Activated effector memory CD4-positive, alpha-beta T cell treated with anti-CD3 and anti-CD28 coated beads, Interleukin-2, amount 50 U/mL, for 16 hours (primary cell): ENCODE results near the gene TRIM8.

Experiments used
- DNase-seq: peaks from one replicate; pipeline ENCODE4 v3.0.0-alpha.2; 2020

Gene TRIM8

GRCh38 chr10:102616066-102616770 lies 28.1 kb upstream of the TRIM8 start:
- no peak for DNase-seq

- no peak for DNase-seq
These were observed 27.2 kb upstream of the TRIM8 start for GRCh38 chr10:102617041-102617440.

DNA sequence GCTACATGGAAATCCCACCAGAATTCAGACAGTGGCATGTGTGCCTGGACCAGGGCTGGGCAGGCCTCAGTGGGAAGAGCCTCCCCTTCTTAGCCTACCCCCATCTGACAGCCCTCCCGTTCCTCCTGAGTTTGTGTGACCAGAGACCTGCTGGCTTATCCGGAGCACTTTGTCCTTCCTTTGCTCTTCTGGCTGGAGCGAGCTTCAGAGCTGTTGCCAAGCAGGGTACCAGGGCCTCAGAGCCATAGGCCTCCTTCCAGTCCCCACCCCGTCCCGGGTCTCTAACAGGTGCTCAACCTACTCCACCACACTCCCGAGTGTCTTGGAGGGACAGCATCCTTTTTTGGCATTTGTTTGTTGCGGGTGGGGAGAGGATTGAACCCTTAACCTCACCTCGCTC lies 26.5 kb upstream of the TRIM8 start:
- no peak for DNase-seq

GRCh38 chr10:102619281-102619981 lies 24.8 kb upstream of the TRIM8 start:
- no peak for DNase-seq

DNA sequence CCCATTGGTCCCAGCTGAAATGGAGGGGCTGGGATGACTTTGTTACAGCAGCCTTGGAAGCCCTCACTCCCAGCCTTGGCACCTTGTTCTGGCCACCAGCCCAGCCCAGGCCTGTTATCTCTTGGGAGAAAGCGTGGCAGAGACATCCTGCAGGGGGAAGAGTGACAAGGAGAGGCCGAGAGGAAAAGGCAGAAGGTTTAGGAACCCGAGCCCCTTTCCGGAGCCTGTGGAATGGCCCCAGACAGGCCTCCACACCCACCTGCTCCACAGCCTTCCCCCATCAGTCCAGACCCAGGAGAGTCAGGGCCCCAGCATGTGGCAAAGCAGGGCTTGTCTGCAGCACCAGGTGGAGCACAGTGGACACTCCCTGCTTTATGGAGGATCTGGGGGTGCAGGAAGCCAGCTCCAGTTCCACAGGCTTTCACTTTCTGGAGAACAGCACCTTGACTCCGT lies 24.1 kb upstream of the TRIM8 start:
- no peak for DNase-seq

- no peak for DNase-seq
These were observed 23.5 kb upstream of the TRIM8 start for GRCh38 chr10:102620591-102621442.

DNA sequence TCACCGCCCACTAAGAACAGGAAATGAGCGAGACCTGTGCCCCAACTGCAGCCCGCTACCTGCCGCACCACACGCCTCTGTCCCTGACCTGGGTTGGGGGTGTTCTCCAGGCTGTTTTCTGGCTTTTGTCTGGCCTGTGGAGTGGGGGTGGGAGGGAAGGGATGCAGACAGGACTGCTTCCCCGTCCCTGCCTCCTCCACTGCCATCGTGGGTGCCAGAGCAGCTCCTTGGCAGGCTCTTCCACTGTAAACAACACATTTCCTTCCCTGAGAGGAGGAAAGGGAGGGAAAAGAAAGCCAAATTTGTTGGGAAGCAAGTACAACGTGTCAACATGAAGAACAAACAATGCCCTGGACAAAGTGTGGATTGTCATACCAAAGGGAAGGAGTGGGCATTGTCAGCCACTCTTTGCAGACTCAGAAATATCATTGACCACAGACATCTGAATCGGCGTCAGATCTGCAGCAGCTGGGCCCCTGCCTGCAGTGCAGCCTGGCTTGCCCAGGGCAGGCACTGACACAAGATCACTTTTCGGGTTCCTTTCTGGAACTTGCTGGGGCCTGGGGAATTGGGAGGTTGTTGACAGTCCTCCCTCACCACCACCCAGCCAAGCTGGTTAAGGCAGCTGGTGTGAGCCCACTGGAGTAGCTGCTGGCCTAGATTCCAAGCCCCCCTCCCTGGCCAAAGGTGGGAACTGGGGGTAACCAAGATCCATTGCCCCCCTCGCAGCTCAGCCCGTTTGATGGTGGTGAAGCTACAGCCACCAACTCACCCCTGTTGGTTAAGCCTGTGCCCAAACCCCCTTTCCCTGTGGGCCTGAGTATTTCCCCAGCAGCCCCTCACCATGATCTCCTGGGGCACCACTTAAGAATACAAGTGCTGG lies 22.6 kb upstream of the TRIM8 start:
- DNase-seq = no peak

DNA sequence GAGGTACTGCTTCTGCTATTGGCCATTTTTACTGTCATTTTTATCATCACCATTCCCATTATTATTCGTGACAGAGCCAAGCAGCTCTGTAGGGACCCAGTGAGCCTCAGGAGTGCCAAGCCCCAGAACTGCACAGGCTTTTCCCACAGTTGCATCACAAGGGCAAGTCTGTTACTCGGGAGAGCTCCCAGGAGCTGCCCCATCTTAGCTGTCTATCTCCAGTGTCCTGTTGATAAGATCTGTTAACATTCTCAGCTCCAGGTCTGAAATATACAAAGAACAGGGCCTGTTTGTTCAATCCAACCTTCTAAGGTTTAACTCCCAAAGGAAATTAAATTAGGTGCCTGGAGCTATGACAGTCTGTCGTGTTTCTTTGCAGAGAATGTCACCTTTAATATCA lies 20.2 kb upstream of the TRIM8 start:
- no peak for DNase-seq

DNA sequence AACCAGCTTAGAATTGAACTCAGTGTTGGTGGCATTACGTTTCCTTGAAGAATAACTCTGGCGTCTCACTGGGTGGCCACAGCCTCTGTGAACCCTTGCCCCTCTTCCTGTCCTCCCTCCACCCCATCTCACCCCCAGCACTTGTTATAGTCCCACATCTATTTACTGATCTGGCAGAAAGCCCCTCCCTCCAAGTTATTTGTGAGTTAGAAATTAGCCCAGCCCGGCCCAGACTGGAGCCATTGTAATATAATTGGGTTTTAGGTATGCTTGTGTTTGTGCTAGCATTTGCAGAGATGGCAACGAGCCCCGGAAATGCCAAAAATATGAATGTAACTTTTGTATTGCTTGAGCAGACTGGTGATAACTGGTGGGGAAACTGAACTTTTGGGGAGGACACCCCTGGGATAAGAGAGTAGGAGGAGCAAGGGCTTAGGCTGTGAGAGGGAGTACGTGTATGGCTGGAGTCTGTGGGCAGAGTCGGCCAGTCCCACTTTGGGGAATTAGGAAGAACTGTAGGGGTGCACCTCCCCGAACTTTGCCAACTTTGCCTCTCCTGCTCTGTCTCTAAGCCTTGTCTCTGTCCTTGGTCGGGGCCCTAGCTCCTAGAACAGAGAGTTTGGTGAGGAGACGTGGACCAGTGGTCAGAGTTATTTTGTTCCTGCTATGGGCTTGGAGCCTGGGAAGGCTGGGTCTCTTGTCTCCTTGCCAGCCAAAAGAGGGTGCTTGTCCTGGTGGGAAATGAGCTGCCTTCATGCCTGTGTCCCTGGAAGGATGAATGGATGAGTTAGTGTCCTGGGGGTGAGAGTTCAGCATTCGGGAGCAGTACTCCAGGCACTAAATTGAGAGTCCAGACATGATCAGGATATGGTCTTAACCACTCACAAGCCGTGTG lies 19.3 kb upstream of the TRIM8 start:
- DNase-seq = no peak

- no peak for DNase-seq
These were observed 18.1 kb upstream of the TRIM8 start for GRCh38 chr10:102626026-102626685.

DNA sequence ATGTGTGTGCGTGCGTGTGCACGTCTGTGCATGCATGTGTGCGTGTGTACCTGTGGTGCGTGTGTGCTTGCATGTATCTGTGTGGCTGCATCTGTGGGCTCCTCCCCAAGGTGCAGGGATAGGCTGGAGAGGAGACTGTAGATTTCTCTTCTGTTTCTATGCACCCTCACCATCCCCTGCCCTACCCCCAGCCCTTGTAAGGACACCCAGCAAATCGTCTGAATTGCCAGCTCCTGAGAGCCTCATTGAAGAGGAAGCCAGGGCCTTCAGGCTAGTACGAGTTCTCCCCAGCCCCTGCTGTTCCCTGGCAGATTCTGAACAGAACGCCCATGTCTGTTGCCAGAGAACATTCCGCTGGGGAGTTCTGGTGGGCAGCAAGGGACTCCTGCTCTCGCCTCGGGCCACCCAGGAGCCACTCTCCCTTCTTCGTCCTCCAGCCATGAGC lies 17.0 kb upstream of the TRIM8 start:
- DNase-seq = no peak

- no peak for DNase-seq
These were observed 16.5 kb upstream of the TRIM8 start for GRCh38 chr10:102627736-102628293.

GRCh38 chr10:102628451-102628911 lies 15.8 kb upstream of the TRIM8 start:
- DNase-seq = no peak

- DNase-seq = no peak
These were observed 14.3 kb upstream of the TRIM8 start for GRCh38 chr10:102629661-102630614.

- no peak for DNase-seq
These were observed 13.6 kb upstream of the TRIM8 start for GRCh38 chr10:102630663-102631062.

GRCh38 chr10:102631525-102632393 lies 12.5 kb upstream of the TRIM8 start:
- DNase-seq = no peak

DNA sequence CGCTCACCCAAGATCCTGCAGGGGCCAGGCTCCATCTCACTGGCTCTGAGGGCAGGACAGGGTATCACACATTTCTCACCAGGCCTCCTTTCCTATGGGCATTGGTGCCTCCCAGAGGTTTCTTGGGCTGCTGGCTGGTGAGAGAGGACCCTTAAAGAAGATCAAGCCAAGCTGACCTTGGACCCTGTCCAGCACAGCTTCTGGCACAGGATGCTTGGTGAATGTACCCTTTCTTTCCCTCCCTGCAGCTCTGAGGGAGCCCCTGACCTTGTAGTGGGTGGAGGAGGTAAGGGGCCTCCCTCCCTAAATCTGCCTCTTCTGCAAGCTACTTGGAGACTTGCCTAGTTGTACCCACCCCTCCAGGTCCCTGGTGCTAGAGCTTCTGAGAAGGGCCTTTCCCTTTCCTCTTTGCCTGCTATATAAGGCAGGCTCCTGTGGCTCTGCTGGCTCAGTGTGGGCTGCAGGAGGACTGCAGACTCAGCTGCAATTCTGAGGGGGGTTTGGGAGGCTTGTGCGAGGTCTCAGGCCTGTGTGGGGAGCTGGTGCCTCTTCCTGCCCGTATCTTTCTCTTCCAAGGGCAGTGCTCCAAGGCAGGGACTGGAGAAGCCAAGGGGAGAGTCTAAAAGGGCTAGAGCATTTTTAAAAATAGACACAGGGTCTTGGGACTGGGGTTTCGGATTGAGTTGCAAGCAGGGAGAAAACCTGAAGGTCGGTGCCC lies 11.7 kb upstream of the TRIM8 start:
- DNase-seq = no peak
